OCI-LY1 (cell line): ENCODE data around the gene CPT1B.

Experiments used
- H2AFZ ChIP-seq: fragments of 200-600 bp; sonication (generic), shearing (Covaris generic); 2 replicates; pipeline ENCODE4 v1.6.0; 2014; ENCODE audit warnings: antibody characterized with exemption, mild to moderate bottlenecking, low read length
- H3F3A ChIP-seq: fragments of 200-600 bp; sonication (generic), shearing (Covaris generic); 2 replicates; pipeline ENCODE4 v1.6.0; 2014; ENCODE audit warnings: mild to moderate bottlenecking, antibody characterized with exemption, low read length, moderate library complexity; ENCODE audit not compliant: insufficient read depth
- H3K27ac ChIP-seq: fragments of 200-600 bp; sonication (generic); 2 replicates; pipeline ENCODE4 v1.5.1; 2014; ENCODE audit warnings: low read length, mixed run types, mild to moderate bottlenecking, low read depth; ENCODE audit not compliant: poor library complexity, severe bottlenecking
- H3K27me3 ChIP-seq: fragments of 200-600 bp; sonication (generic); 2 replicates; pipeline ENCODE4 v1.6.0; 2014; ENCODE audit warnings: antibody characterized with exemption, mild to moderate bottlenecking, low read length, moderate library complexity; ENCODE audit not compliant: insufficient read depth
- H3K36me3 ChIP-seq: fragments of 200-600 bp; sonication (generic); 2 replicates; pipeline ENCODE4 v1.6.1; 2014; ENCODE audit warnings: mild to moderate bottlenecking, antibody characterized with exemption, low read length, moderate library complexity, mixed read lengths; ENCODE audit not compliant: insufficient read depth
- H3K4me1 ChIP-seq: fragments of 200-600 bp; sonication (generic); 2 replicates; pipeline ENCODE4 v1.5.1; 2014; ENCODE audit warnings: mild to moderate bottlenecking, low read length, moderate library complexity; ENCODE audit not compliant: insufficient read depth, severe bottlenecking
- H3K4me2 ChIP-seq: fragments of 200-600 bp; sonication (generic), shearing (Covaris generic); 2 replicates; pipeline ENCODE4 v1.6.1; 2014; ENCODE audit warnings: low read length
- H3K4me3 ChIP-seq: fragments of 200-600 bp; sonication (generic); 2 replicates; pipeline ENCODE4 v1.5.1; 2014; ENCODE audit warnings: low read length, low read depth, mild to moderate bottlenecking, mixed read lengths; ENCODE audit not compliant: poor library complexity, severe bottlenecking
- H3K79me2 ChIP-seq: fragments of 200-600 bp; shearing (Covaris generic); 2 replicates; pipeline ENCODE4 v1.6.1; 2016; ENCODE audit warnings: mixed run types, low read length, mixed read lengths; ENCODE audit not compliant: insufficient read depth
- H3K9ac ChIP-seq: fragments of 200-600 bp; sonication (generic), shearing (Covaris generic); 2 replicates; pipeline ENCODE4 v1.6.1; 2014; ENCODE audit warnings: mild to moderate bottlenecking, low read length, mixed read lengths
- H3K9me2 ChIP-seq: fragments of 200-600 bp; sonication (generic), shearing (Covaris generic); 2 replicates; pipeline ENCODE4 v1.6.1; 2014; ENCODE audit warnings: low read depth, mild to moderate bottlenecking, low read length, mixed read lengths
- H3K9me3 ChIP-seq: fragments of 200-600 bp; shearing (Covaris generic); 2 replicates; pipeline ENCODE4 v1.6.1; 2014; ENCODE audit warnings: low read length, mixed read lengths
- H4K20me1 ChIP-seq: fragments of 200-600 bp; sonication (generic), shearing (Covaris generic); 2 replicates; pipeline ENCODE4 v1.6.0; 2016; ENCODE audit warnings: mild to moderate bottlenecking, low read length; ENCODE audit not compliant: insufficient read depth
- EZH2 ChIP-seq: fragments of 200-600 bp; sonication (generic), shearing (Covaris generic); IDR thresholded peaks from 2 replicates; pipeline ENCODE4 v1.8.0; 2017; ENCODE audit warnings: borderline replicate concordance, mixed run types, mild to moderate bottlenecking, antibody characterized with exemption, low read length, moderate library complexity, mixed read lengths
- TF ChIP-seq, protein P1 (sequence below): fragments of 200-600 bp; sonication (generic), shearing (Covaris generic); IDR thresholded peaks from 2 replicates; pipeline ENCODE4 v1.5.1; 2017; ENCODE audit warnings: mild to moderate bottlenecking, antibody characterized with exemption, low read length, moderate library complexity, mixed read lengths

CPT1B gene

DNA sequence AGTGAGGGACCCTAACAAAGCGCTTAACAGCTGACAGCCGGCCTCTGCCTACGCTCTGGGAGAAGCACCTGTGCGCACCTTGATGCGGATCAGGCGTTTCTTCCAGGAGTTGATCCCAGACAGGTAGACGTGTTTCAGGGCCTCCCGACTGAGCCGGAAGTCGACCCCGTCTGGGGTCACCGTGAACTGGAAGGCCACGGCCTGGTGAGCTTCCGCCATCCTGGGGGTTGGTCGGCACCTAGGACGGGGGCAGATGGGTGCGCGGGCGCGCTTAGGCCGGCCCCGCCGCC, 585 bp downstream of the CPT1B start:
- Histone ChIP-seq H3K4me3 (no peak overlapping the region), H3K4me2 (no peak overlapping the region), H2AFZ (no peak overlapping the region), H3K27ac (no peak overlapping the region), H3K9me2 (no peaks in the 10 kb centered on the region), H3K9ac (no peak overlapping the region), H3K36me3 (peaks cover 76% of the 10 kb centered on the region), H3K27me3 (no peaks in the 10 kb centered on the region), H4K20me1 (no peaks in the 10 kb centered on the region), H3K4me1 (peaks cover 10% of the 10 kb centered on the region), H3K9me3 (no peaks in the 10 kb centered on the region), H3F3A (no peaks in the 10 kb centered on the region), H3K79me2 (0 out of 2 replicates have a peak, but pooled peaks cover 5% of the 10 kb centered on the region)
- TF ChIP-seq EZH2 = no peak
- TF ChIP-seq, protein P1, sequence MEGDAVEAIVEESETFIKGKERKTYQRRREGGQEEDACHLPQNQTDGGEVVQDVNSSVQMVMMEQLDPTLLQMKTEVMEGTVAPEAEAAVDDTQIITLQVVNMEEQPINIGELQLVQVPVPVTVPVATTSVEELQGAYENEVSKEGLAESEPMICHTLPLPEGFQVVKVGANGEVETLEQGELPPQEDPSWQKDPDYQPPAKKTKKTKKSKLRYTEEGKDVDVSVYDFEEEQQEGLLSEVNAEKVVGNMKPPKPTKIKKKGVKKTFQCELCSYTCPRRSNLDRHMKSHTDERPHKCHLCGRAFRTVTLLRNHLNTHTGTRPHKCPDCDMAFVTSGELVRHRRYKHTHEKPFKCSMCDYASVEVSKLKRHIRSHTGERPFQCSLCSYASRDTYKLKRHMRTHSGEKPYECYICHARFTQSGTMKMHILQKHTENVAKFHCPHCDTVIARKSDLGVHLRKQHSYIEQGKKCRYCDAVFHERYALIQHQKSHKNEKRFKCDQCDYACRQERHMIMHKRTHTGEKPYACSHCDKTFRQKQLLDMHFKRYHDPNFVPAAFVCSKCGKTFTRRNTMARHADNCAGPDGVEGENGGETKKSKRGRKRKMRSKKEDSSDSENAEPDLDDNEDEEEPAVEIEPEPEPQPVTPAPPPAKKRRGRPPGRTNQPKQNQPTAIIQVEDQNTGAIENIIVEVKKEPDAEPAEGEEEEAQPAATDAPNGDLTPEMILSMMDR = no peak

DNA sequence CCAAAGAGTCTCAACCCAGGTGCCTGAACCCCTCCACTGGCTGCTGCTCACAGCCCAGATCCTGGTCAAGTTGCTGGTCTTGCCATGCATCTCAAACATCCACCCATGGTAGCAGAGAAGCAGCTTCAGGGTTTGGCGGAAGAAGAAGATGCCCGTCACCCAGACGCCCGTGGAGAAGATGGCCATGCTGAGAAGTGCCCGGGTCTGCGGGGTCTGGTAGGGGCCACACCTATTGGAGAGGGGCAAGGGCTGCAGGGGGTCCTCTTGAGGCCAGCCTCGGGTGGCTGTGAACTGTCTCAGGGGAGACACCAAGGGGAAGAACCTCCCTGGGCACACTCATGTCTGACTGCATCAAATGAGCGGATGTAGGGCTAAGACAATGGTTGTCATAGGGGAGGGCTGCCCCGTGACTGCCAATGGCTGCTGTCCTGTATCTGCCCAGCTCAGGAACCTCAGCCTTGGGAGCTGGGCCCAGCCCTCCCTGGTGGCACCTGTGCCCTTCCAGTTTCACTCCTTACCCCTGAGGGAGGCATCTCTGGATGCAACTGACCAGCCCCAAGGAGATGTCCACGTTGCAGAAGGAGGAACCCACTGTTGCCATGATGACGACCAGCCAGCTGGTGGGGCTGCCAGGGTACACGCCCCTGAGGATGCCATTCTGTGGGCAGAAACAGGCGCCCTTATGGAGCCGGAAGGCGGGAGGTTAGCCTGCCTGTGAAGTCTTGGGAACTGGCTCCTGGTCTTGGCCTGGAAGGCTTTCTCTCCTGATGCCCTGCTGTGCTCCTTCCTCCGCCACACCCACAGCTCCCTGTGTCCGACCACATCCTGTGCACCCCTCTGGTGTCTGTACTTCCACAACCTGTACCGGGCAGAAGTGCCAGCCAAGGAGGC, 1.2 kb downstream of the CPT1B start:
- H3K9ac ChIP-seq = no peak overlapping the region
- peaks cover 10% of the 10 kb centered on the region for H3K4me1 ChIP-seq
- H2AFZ ChIP-seq = no peak overlapping the region
- TF ChIP-seq, protein P1 = no peak
- TF ChIP-seq EZH2 = no peak
- H3K36me3 ChIP-seq = peaks cover 82% of the 10 kb centered on the region
- H3K4me2 ChIP-seq = no peak overlapping the region
- no peaks in the 10 kb centered on the region for H3K9me3 ChIP-seq
- H4K20me1 ChIP-seq = no peaks in the 10 kb centered on the region
- no peaks in the 10 kb centered on the region for H3F3A ChIP-seq
- H3K4me3 ChIP-seq = no peak overlapping the region
- H3K9me2 ChIP-seq = no peaks in the 10 kb centered on the region
- 0 out of 2 replicates have a peak, but pooled peaks cover 5% of the 10 kb centered on the region for H3K79me2 ChIP-seq
- no peaks in the 10 kb centered on the region for H3K27me3 ChIP-seq
- no peak overlapping the region for H3K27ac ChIP-seq

DNA sequence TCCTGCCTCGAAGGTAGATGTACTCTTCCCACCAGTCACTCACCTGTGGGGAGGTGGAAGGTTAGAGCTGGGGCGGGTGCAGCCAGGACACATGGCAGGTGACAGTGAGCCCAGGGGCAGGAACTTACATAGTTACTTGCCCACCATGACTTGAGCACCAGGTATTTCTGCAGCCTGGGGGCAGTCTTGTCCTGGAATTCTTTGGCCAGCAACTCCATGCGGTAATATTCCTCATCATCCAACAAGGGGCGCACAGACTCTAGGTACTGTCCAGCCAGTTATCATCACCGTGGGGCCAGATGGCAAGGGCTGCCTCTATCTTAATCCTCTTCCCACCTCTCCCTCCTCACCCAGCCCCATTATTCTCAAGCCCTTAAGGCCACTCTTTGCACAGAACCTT, 2.2 kb downstream of the CPT1B start:
- H3K36me3 ChIP-seq = peaks cover 88% of the 10 kb centered on the region
- no peaks in the 10 kb centered on the region for H3K79me2 ChIP-seq
- TF ChIP-seq, protein P1 = peak; percentile 20; the same call in 1 of the 2 replicates
- TF ChIP-seq EZH2 = no peak

More for the DNA sequence above, 2.2 kb downstream of the CPT1B start:
- H2AFZ ChIP-seq = no peak overlapping the region
- H3K9me2 ChIP-seq = no peaks in the 10 kb centered on the region
- H3F3A ChIP-seq = no peaks in the 10 kb centered on the region
- no peaks in the 10 kb centered on the region for H3K27me3 ChIP-seq
- H3K4me3 ChIP-seq = no peak overlapping the region
- no peak overlapping the region for H3K27ac ChIP-seq
- H3K4me1 ChIP-seq = peaks cover under 1% of the 10 kb centered on the region
- H3K9ac ChIP-seq = no peak overlapping the region
- no peaks in the 10 kb centered on the region for H4K20me1 ChIP-seq
- no peak overlapping the region for H3K4me2 ChIP-seq
- H3K9me3 ChIP-seq = no peaks in the 10 kb centered on the region
